Dendritic cell treated with granulocyte-macrophage colony-stimulating factor and Interleukin-4, amounts not matched to agents 40 ng/mL and 50 ng/mL, for 4 days (primary cell): ENCODE measurements around the gene LIPK.
"Not testable (repeated sequence)": the region's sequence is repeated elsewhere in the genome, so short reads cannot be mapped to it uniquely, and the experiment has no call there.

ENCODE experiments used
- H3K27ac Mint-ChIP-seq: one replicate; pipeline ENCODE4 v1.8.0; 2022; ENCODE audit warnings: mild to moderate bottlenecking, mixed read lengths
- H3K27me3 Mint-ChIP-seq: one replicate; pipeline ENCODE4 v1.8.0; 2022; ENCODE audit warnings: mild to moderate bottlenecking, mixed read lengths
- H3K36me3 Mint-ChIP-seq: one replicate; pipeline ENCODE4 v1.8.0; 2022; ENCODE audit warnings: low read depth, mixed read lengths
- H3K4me1 Mint-ChIP-seq: one replicate; pipeline ENCODE4 v1.8.0; 2022; ENCODE audit warnings: low read depth, mixed read lengths
- H3K4me3 Mint-ChIP-seq: one replicate; pipeline ENCODE4 v1.8.0; 2022; ENCODE audit warnings: mild to moderate bottlenecking, moderate library complexity, mixed read lengths
- H3K9me3 Mint-ChIP-seq: one replicate; pipeline ENCODE4 v1.8.0; 2022; ENCODE audit warnings: mixed read lengths
- intact Hi-C: fragments of 100-400 bp; cut with micrococcal nuclease; formaldehyde crosslinking; loops from one replicate; pipeline ENCODE4 v1.15.0; 2022

The LIPK gene, protein sequence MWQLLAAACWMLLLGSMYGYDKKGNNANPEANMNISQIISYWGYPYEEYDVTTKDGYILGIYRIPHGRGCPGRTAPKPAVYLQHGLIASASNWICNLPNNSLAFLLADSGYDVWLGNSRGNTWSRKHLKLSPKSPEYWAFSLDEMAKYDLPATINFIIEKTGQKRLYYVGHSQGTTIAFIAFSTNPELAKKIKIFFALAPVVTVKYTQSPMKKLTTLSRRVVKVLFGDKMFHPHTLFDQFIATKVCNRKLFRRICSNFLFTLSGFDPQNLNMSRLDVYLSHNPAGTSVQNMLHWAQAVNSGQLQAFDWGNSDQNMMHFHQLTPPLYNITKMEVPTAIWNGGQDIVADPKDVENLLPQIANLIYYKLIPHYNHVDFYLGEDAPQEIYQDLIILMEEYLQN

DNA sequence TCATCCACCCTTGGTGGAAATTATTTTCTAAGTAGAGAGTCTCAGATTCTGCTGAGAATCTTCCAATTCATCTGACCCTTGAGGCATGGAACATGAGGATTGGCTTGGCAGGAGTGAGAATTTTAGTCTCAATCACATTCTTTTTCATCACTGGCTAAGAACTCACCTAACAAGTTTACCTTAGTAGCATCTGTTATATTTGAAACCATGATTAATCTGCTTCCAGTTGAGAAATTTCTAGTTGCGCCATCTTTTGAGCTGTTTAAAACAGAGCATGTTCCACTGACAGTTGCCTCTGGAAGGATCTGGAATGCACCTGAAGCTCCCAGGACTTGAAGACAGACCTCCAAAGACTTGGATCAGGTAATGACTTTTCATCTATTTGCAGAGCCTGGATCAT lies at the start of gene LIPK:
LIPK (plus strand) TSS at position 292 of the 400 bp plus-strand sequence. CDS start 18,295 bp downstream, outside the sequence.
- Mint-ChIP-seq H3K36me3 (no peaks in the 10 kb centered on the region), H3K27ac (no peak within 1 kb of the TSS), H3K27me3 (peaks cover 24% of the 10 kb centered on the region), H3K9me3 (no peaks in the 10 kb centered on the region), H3K4me1 (peaks cover 5% of the 10 kb centered on the region), H3K4me3 (no peak within 1 kb of the TSS)
- intact Hi-C loops: no loop called here

DNA sequence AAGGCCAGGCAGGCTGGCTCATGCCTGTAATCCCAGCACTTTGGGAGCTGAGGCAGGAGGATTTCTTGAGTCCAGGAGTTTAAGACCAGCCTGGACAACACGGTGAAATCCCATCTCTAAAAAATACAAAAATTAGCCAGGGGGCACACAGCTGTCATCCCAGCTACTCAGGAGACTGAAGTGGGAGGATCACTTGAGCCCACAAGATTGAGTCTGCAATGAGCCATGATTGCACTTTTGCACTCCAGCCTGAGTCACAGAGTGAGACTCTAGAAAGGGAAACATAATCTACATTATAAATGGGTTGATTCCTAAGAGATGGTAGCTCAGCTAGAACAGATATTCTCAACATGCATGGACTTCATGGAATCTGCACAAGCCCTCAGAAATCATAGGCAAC lies 48.1 kb upstream of the LIPK start:
- Mint-ChIP-seq H3K36me3 (no peaks in the 10 kb centered on the region), H3K27me3 (no peaks in the 10 kb centered on the region), H3K27ac (no peak overlapping the region), H3K9me3 (no peaks in the 10 kb centered on the region), H3K4me1 (peaks cover 11% of the 10 kb centered on the region), H3K4me3 (no peak overlapping the region)
- intact Hi-C loops: no loop called here

DNA sequence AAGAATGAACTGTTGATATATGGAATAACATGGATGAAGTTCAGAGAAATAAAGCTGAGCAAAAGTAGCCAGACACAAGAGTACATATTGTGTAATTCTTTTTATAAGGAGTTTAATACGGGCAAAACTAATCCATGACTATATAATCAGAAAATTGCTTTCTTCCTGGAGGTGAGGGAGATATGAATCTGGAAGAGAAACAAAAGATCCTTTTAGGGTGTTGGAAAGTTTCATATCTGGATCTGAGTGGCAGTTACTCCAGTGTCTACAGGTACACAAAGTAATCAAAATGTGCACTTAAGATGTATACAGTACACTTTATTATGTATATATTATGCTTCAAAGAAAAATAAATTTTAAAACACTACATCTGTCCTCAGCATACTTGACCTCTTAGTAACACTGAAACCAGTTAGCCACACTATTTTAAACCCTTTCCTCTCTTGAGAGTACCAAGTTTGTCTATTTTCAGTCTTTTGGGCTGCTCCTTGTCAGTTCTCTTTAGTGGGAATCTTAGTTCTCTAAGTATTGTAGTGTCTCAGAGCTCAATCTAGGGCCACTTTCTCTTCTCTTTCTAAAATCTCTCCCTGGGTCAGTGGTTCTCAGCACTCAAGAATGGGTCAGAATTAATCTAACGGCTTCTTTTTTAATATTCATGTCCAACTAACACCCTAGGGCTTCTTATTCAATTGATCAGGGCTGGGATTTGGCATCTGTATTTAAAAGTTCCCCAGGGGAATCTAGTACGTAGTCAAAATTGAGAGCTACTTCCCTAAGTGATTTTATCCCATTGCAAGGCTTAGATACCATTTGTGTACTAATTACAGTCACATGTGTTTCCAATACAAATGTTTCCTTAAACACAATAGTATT lies 46.1 kb upstream of the LIPK start:
- Mint-ChIP-seq H3K27me3 (no peaks in the 10 kb centered on the region), H3K4me3 (no peak overlapping the region), H3K27ac (no peak overlapping the region), H3K9me3 (no peaks in the 10 kb centered on the region), H3K4me1 (peaks cover 11% of the 10 kb centered on the region), H3K36me3 (no peaks in the 10 kb centered on the region)
- intact Hi-C loops: no loop called here

DNA sequence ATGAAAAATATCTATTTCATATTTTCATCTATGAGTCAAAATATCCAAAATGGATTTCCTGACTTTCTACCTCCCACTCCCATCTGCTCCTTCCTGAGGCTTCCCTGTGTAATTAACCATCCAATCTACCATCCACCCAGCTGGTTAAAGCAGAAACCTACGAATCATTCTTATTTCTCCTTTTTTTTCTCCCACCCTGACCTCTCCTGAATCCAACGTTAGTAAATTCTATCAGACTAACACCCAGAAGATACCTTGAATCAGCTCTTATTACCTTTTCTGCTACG lies 45.5 kb upstream of the LIPK start:
- Mint-ChIP-seq H3K27ac (no peak overlapping the region), H3K36me3 (no peaks in the 10 kb centered on the region), H3K9me3 (no peaks in the 10 kb centered on the region), H3K27me3 (no peaks in the 10 kb centered on the region), H3K4me3 (no peak overlapping the region), H3K4me1 (peaks cover 11% of the 10 kb centered on the region)
- intact Hi-C loops: no loop called here

DNA sequence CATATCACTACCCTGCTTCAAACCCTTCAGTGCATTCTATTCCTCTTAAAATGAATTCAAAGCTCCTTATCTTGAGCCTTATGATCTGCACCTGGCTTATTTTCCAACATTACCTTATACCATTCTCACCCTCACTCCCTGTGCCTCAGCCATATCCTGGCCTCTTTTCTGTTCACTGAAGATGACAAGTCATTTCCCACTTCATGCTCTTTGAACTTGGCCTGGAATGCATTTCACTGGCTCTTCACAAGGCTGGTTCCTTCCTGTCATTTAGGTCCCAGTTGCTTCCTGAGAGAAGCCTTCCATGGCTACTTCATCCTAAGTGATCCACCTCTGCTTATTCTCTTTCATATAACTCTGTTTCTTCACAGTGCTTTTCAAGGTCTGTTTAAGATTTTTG lies 45.0 kb upstream of the LIPK start:
- H3K4me3 Mint-ChIP-seq: no peak overlapping the region
- H3K36me3 Mint-ChIP-seq: no peaks in the 10 kb centered on the region
- peaks cover 11% of the 10 kb centered on the region for H3K4me1 Mint-ChIP-seq
- intact Hi-C loops: no loop called here
- H3K27me3 Mint-ChIP-seq: no peaks in the 10 kb centered on the region
- H3K9me3 Mint-ChIP-seq: no peaks in the 10 kb centered on the region
- no peak overlapping the region for H3K27ac Mint-ChIP-seq

DNA sequence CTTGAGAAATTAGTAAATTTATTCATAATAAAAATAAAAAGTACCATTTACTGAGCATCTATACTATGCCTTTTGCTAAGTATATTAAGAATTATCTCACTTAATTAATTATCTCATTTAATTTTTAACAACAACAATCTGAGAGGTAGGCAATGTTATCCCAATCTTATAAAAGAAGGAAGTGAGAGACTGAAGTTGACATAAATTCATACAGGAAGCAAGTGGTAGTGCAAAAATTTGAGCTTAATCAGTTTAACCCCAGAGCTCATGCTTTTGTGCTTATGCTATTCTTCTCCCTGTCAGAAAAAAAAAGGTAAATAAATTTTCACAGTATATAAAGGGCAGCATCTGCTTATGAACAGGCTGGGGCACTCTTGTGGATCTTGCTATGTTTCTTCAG lies 44.5 kb upstream of the LIPK start:
- Mint-ChIP-seq H3K9me3 (no peaks in the 10 kb centered on the region), H3K4me3 (no peak overlapping the region), H3K27ac (no peak overlapping the region), H3K27me3 (no peaks in the 10 kb centered on the region), H3K36me3 (no peaks in the 10 kb centered on the region), H3K4me1 (peaks cover 11% of the 10 kb centered on the region)
- intact Hi-C loops: no loop called here

DNA sequence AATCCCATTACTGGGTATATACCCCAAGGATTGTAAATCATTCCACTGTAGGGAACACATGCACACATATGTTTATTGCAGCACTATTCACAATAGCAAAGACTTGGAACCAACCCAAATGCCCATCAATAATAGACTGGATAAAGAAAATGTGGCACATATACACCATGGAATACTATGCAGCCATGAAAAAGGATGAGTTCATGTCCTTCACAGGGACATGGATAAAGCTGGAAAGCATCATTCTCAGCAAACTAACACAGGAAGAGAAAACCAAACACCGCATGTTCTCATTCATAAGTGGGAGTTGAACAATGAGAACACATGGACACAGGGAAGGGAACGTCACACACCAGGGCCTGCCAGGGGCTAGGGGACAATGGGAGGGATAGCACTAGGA lies 42.9 kb upstream of the LIPK start:
- H3K36me3 Mint-ChIP-seq, H3K9me3 Mint-ChIP-seq, H3K4me3 Mint-ChIP-seq, H3K27me3 Mint-ChIP-seq, intact Hi-C loops, H3K27ac Mint-ChIP-seq: not testable (repeated sequence)
- H3K4me1 Mint-ChIP-seq: peaks cover 11% of the 10 kb centered on the region

DNA sequence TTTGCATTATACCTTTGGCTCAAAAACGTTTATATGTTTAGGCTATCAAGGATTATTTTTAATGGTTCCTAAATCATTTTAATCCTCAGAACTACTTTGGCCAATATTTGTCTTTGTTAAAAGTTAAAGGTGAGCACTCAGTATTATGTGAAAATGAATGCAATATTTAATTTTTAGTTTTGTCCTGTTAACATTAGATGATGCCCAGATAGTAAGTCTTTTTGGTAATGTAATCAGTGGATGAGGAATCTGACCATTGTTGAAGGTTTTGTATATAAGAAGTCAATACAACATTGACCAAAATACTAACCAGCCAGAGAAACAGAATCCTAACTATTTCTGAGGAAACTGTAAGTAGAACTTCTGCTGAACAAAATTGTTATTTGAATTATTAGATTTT lies 41.9 kb upstream of the LIPK start, which contains the start of gene LIPF:
LIPF (plus strand) TSS at position 301 of the 400 bp plus-strand sequence. CDS start 2,856 bp downstream, outside the sequence.
- no peaks in the 10 kb centered on the region for H3K27me3 Mint-ChIP-seq
- intact Hi-C loops: no loop called here
- no peak within 1 kb of the TSS for H3K27ac Mint-ChIP-seq
- H3K4me1 Mint-ChIP-seq: peaks cover 11% of the 10 kb centered on the region
- H3K9me3 Mint-ChIP-seq: no peaks in the 10 kb centered on the region
- H3K4me3 Mint-ChIP-seq: no peak within 1 kb of the TSS
- no peaks in the 10 kb centered on the region for H3K36me3 Mint-ChIP-seq

DNA sequence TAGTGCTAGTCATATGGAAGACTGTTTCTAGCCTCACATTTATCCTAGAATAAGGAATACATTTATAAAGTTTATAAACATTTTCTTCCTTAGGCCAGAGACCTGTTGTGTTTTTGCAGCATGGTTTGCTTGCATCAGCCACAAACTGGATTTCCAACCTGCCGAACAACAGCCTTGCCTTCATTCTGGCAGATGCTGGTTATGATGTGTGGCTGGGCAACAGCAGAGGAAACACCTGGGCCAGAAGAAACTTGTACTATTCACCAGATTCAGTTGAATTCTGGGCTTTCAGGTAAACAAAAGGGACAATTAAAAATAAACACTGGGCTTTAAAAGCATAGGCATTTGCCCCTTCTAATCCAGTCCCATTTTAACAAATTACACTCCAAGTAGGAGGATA lies 37.6 kb upstream of the LIPK start:
- Mint-ChIP-seq H3K27me3 (peaks cover 4% of the 10 kb centered on the region), H3K4me3 (no peak overlapping the region), H3K9me3 (no peaks in the 10 kb centered on the region), H3K4me1 (no peaks in the 10 kb centered on the region), H3K27ac (no peak overlapping the region), H3K36me3 (no peaks in the 10 kb centered on the region)
- intact Hi-C loops: no loop called here

DNA sequence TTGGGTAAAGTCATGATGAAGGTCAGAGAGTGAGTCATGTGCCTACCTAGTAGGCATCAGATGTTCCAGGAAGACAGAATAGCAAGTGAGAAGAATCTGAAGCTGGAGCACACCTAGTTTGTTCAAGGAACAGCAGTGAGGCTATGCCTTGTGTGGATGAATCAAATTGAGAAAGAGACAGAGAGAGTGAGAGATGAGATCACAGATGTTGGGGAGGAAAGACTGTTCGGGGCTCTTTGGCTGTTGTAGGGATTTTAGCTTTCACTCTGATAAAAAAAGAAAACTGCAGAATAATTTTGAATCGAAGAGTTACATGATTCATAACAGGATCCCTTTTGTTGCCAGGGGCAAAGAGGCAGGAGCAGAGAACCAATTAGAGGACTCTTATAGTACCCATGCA lies 35.6 kb upstream of the LIPK start:
- no peak overlapping the region for H3K4me3 Mint-ChIP-seq
- intact Hi-C loops: no loop called here
- no peaks in the 10 kb centered on the region for H3K4me1 Mint-ChIP-seq
- no peaks in the 10 kb centered on the region for H3K9me3 Mint-ChIP-seq
- no peak overlapping the region for H3K27ac Mint-ChIP-seq
- H3K27me3 Mint-ChIP-seq: peaks cover 4% of the 10 kb centered on the region
- H3K36me3 Mint-ChIP-seq: no peaks in the 10 kb centered on the region

DNA sequence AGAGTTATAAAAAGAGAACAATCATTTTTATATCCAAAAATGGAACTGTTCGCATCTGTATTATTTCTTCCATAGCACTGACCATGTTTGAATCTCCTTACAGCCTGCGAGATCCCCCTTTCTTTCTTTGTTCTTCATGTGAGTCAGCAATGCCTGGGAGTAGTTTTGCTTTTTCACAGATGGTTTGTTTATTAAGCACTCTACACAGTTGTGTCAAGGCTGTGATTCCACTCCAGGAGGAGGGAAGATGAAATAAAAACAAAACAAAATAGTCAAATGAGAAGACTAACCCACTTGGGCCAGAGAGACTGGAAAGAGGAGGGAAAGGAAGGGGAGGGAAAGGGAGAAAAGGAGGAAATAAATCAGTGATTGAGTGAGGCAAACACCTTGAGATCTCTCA lies 34.0 kb upstream of the LIPK start:
- Mint-ChIP-seq H3K36me3 (no peaks in the 10 kb centered on the region), H3K4me1 (no peaks in the 10 kb centered on the region)
- intact Hi-C loops: no loop called here

DNA sequence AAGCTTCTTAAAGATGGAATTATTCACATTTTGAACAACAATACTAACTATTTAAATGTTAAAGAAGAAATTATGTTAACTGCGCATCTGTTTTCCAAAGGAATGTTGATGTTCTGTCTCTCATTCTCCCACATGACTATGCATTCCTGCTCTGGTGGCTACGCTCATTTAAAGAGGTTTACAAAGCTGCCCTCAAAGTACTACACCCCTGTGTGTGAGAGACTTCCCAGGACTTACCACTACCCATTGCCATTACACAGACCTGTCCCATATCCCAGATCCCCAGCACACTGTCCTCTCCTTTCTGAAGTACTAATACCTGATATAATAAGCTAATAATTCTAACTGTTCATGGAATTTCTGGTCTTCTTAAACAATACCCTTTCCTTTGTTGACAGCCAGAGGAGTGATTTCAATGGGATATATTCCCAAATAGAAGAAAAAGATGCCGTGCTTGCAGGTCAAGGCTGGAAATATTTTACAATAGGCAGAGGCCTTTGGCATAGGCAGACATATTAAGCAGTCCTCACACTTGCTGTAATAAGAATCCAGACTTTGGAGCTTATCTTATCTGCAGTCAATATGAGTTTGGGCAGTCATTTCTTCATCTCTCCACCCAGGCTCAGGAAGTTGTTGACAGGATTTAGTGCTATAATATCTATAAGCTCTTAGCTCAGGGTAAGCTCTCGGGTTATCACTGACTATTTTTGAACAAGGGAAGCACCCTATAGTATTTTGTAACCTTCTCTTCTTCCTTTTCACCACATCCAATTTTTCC lies 29.6 kb upstream of the LIPK start:
- H3K27me3 Mint-ChIP-seq: peaks cover 1% of the 10 kb centered on the region
- H3K4me3 Mint-ChIP-seq: no peak overlapping the region
- no peaks in the 10 kb centered on the region for H3K4me1 Mint-ChIP-seq
- H3K9me3 Mint-ChIP-seq: no peaks in the 10 kb centered on the region
- intact Hi-C loops: no loop called here
- no peak overlapping the region for H3K27ac Mint-ChIP-seq
- H3K36me3 Mint-ChIP-seq: no peaks in the 10 kb centered on the region

More for the DNA sequence above, 34.0 kb upstream of the LIPK start:
- no peak overlapping the region for H3K4me3 Mint-ChIP-seq
- H3K9me3 Mint-ChIP-seq: no peaks in the 10 kb centered on the region
- no peak overlapping the region for H3K27ac Mint-ChIP-seq
- H3K27me3 Mint-ChIP-seq: peaks cover 4% of the 10 kb centered on the region

DNA sequence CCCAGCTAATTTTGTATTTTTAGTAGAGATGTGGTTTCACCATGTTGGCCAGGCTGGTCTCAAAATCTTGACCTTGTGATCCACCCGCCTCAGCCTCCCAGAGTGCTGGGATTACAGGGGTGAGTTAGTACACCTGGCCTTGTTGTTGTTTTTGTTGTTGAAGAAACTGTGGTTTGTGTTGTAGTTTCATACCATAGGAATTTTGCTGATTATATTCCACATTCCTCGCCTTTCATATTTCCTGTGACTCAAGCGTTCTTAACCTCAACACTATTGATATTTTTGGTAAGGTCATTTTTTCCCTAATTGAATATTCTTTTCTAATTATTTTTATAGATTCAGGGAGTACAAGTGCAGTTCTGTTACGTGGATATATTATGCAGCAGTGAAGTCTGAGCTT lies 25.1 kb upstream of the LIPK start:
- Mint-ChIP-seq H3K27ac (no peak overlapping the region), H3K27me3 (no peaks in the 10 kb centered on the region), H3K9me3 (no peaks in the 10 kb centered on the region), H3K36me3 (no peaks in the 10 kb centered on the region), H3K4me1 (no peaks in the 10 kb centered on the region), H3K4me3 (no peak overlapping the region)
- intact Hi-C loops: no loop called here

DNA sequence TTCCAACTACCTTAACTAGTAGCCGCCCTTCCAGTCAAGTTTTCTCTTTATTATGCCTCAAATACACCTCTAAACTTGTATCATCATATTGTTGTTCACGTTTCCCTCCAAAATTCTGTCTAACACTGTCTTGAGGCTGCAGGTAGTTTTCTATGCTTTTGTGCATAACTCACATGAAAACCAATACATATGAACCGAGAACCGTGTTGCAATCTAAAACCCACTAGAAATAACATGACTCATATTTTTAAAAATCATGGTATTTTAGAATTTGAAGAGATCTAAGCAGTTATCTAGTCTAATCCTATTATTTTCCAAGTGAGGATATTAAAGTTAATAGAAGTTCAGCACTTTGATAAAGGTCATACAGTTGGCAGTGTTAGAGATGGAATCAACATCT lies 23.6 kb upstream of the LIPK start:
- H3K4me3 Mint-ChIP-seq: no peak overlapping the region
- no peaks in the 10 kb centered on the region for H3K9me3 Mint-ChIP-seq
- no peaks in the 10 kb centered on the region for H3K27me3 Mint-ChIP-seq
- H3K4me1 Mint-ChIP-seq: no peaks in the 10 kb centered on the region
- intact Hi-C loops: no loop called here
- no peak overlapping the region for H3K27ac Mint-ChIP-seq
- no peaks in the 10 kb centered on the region for H3K36me3 Mint-ChIP-seq
